HepG2 (cell line): ENCODE measurements around the gene AARS1. TPM values are rescaled to one million over a fixed set of nuclear protein-coding genes. Genes with fewer than 3 reads are reported as not detected.

Source experiments
- DNMT3B ChIP-seq: conservative IDR thresholded peaks from 2 replicates; pipeline ENCODE4 v1.6.1; 2016; ENCODE audit warnings: missing biosample characterization, control low read depth
- MBNL3 ChIP-seq: fragments of 250-450 bp; sonication (Bioruptor Pico); conservative IDR thresholded peaks from 2 replicates; pipeline ENCODE4 v1.8.0; 2022; ENCODE audit warnings: mild to moderate bottlenecking, inconsistent platforms
- MTF2 ChIP-seq: sonication (generic); formaldehyde crosslinking; IDR thresholded peaks from 2 replicates; pipeline ENCODE4 v1.5.0; 2020; ENCODE audit warnings: missing genetic modification reagents, borderline replicate concordance
- MYC ChIP-seq: sonication (generic); formaldehyde crosslinking; IDR thresholded peaks from 2 replicates; pipeline ENCODE4 v1.9.0; 2021; ENCODE audit warnings: missing genetic modification reagents, borderline replicate concordance
- NCOA2 ChIP-seq: sonication (generic); formaldehyde crosslinking; IDR thresholded peaks from 2 replicates; pipeline ENCODE4 v1.8.0; 2022; ENCODE audit warnings: inconsistent platforms
- NR2F2 ChIP-seq: IDR thresholded peaks from 2 replicates; pipeline ENCODE4 v1.6.1; 2012; ENCODE audit warnings: low read depth, inconsistent platforms, borderline replicate concordance
- TBL1XR1 ChIP-seq: fragments of 150-350 bp; IDR thresholded peaks from 2 replicates; pipeline ENCODE4 v1.6.1; 2014; ENCODE audit warnings: borderline replicate concordance, low read length; ENCODE audit not compliant: partially characterized antibody
- TEAD3 ChIP-seq: optimal IDR thresholded peaks from 2 replicates; pipeline ENCODE3; 2016; ENCODE audit warnings: borderline replicate concordance
- U2AF2 ChIP-seq: fragments of 200-400 bp; formaldehyde crosslinking; IDR thresholded peaks from 2 replicates; pipeline ENCODE4 v1.6.1; 2017; ENCODE audit warnings: low read depth, mild to moderate bottlenecking, low read length
- XBP1 ChIP-seq: sonication (generic); formaldehyde crosslinking; IDR thresholded peaks from 2 replicates; pipeline ENCODE4 v1.5.0; 2020; ENCODE audit warnings: missing genetic modification reagents
- ZFP36L2 ChIP-seq: sonication (generic); formaldehyde crosslinking; IDR thresholded peaks from 2 replicates; pipeline ENCODE4 v1.4.0; 2020; ENCODE audit warnings: missing genetic modification reagents
- ZNF224 ChIP-seq: sonication (generic); formaldehyde crosslinking; IDR thresholded peaks from 2 replicates; pipeline ENCODE4 v1.5.0; 2020; ENCODE audit warnings: mild to moderate bottlenecking, missing genetic modification reagents
- ZNF292 ChIP-seq: sonication (generic); formaldehyde crosslinking; IDR thresholded peaks from 2 replicates; pipeline ENCODE4 v1.8.1; 2022; ENCODE audit warnings: mild to moderate bottlenecking, low read depth, missing genetic modification reagents, borderline replicate concordance
- ZNF501 ChIP-seq: sonication (generic); formaldehyde crosslinking; IDR thresholded peaks from 2 replicates; pipeline ENCODE4 v1.5.1; 2020; ENCODE audit warnings: mild to moderate bottlenecking, moderate library complexity, missing genetic modification reagents
- ZNF678 ChIP-seq: sonication (generic); formaldehyde crosslinking; IDR thresholded peaks from 2 replicates; pipeline ENCODE4 v1.4.0; 2020; ENCODE audit warnings: mild to moderate bottlenecking, missing genetic modification reagents
- polyA plus RNA-seq, 8 experiments: library from polyadenylated mRNA; depleted of rRNA in 3 of 8; stranded (reverse) in 7 of 8; unstranded in 1 of 8; fragments of >200 nt; fragmentation: Illumina TruSeq in 4 of 8; extraction: Trizol in 4 of 8; gene quantifications; 2 replicates each; pipeline versions ENCODE4 v1.2.1 to v1.2.3, GENCODE V29; 2011 to 2016; ENCODE audit warnings: low read depth in 4 of 8, missing spikeins in 1 of 8, mixed read lengths in 1 of 8; ENCODE audit not compliant: insufficient read depth in 1 of 8
- total RNA-seq, 5 experiments: library from RNA; depleted of rRNA; stranded (reverse); fragments of >200 nt; fragmentation: Illumina TruSeq; extraction: Trizol; gene quantifications; 2 replicates each; pipeline ENCODE4 v1.2.3, GENCODE V29; 2016; ENCODE audit warnings: low read depth in 1 of 5
- TF ChIP-seq, protein P1 (sequence below): sonication (generic); formaldehyde crosslinking; IDR thresholded peaks from 2 replicates; pipeline ENCODE4 v1.4.0; 2020; ENCODE audit warnings: mild to moderate bottlenecking, missing genetic modification reagents
- TF ChIP-seq, protein P2 (sequence below): fragments of 450-650 bp; IDR thresholded peaks from 2 replicates; pipeline ENCODE4 v1.6.1; 2017; ENCODE audit warnings: mild to moderate bottlenecking
- TF ChIP-seq, protein P3 (sequence below): sonication (generic); formaldehyde crosslinking; IDR thresholded peaks from 2 replicates; pipeline ENCODE4 v1.4.0; 2020; ENCODE audit warnings: missing genetic modification reagents, mild to moderate bottlenecking, borderline replicate concordance

Gene AARS1
- total and polyA plus RNA-seq, 2 of the 13 experiments (the other 11 are each of a cell fraction or from before 2014, with no cell fraction given) = 107 to 132 TPM

DNA sequence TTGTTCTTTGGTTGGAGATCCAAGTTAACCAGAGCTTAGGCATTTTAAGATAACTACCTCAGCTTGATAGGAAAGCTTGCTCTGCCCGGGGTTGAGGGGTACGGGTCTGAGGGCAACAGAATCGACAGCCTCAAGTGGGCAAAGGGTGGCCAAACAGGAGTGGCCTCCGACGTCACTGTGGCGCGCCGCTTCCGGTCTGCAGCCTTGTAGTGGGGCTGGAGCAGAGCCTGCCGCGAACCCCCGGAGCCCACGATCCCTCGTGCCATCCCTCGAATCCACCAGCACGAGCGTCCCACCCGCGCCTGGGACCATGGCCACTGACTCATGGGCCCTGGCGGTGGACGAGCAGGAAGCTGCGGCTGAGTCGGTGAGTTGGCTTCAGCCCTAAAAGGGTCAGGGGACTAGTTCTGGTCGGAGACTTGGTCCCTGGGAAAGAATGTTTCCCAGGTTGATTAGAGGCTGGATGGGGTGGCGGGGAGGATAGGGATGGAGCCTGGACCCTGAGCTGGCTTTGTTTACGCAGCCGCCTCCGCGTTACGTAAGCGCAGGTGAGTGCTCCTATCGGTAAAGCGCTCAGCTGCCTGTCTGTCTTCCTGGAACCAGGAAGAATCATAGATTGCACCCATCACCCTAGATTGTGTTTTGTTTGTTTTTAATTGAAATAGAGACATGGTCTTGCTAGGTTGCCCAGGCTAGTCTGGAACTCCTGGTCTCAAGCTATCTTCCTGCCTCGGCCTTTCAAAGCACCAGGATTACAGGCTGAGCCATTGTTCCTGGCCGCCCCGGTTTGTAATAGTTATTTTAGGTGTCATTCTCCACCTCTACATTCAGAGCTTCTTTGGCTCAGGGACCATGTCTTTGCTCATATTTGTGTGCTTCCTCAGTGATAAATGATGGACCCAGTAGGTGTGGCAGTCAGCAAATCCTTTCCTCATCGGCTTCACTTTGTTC lies 10.0 kb upstream of the AARS1 start, which contains the start of gene DDX19B (continued):
- TF ChIP-seq, protein P1, sequence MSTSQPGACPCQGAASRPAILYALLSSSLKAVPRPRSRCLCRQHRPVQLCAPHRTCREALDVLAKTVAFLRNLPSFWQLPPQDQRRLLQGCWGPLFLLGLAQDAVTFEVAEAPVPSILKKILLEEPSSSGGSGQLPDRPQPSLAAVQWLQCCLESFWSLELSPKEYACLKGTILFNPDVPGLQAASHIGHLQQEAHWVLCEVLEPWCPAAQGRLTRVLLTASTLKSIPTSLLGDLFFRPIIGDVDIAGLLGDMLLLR (CRISPR knock-in tag) = peak; percentile 94
- 0 out of 2 replicates have a peak, but pooled peaks have one; percentile 57 for TF ChIP-seq NCOA2
- TF ChIP-seq DNMT3B (CRISPR knock-in tag) = no peak
- TF ChIP-seq, protein P2, sequence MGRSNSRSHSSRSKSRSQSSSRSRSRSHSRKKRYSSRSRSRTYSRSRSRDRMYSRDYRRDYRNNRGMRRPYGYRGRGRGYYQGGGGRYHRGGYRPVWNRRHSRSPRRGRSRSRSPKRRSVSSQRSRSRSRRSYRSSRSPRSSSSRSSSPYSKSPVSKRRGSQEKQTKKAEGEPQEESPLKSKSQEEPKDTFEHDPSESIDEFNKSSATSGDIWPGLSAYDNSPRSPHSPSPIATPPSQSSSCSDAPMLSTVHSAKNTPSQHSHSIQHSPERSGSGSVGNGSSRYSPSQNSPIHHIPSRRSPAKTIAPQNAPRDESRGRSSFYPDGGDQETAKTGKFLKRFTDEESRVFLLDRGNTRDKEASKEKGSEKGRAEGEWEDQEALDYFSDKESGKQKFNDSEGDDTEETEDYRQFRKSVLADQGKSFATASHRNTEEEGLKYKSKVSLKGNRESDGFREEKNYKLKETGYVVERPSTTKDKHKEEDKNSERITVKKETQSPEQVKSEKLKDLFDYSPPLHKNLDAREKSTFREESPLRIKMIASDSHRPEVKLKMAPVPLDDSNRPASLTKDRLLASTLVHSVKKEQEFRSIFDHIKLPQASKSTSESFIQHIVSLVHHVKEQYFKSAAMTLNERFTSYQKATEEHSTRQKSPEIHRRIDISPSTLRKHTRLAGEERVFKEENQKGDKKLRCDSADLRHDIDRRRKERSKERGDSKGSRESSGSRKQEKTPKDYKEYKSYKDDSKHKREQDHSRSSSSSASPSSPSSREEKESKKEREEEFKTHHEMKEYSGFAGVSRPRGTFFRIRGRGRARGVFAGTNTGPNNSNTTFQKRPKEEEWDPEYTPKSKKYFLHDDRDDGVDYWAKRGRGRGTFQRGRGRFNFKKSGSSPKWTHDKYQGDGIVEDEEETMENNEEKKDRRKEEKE = no peak
- TF ChIP-seq TEAD3 (CRISPR knock-in tag) = peak; percentile 61
- no peak for TF ChIP-seq MBNL3 (CRISPR knock-in tag)
- peak; percentile 35 for TF ChIP-seq TBL1XR1
- no peak for TF ChIP-seq U2AF2
- TF ChIP-seq XBP1 = 0 out of 2 replicates have a peak, but pooled peaks have one; percentile 45
- TF ChIP-seq ZNF678 (CRISPR knock-in tag) = no peak; the same call in 1 of the 2 replicates
- no peak for TF ChIP-seq NR2F2
- TF ChIP-seq ZNF224 (CRISPR knock-in tag) = no peak; the same call in 1 of the 2 replicates
- TF ChIP-seq, protein P3, sequence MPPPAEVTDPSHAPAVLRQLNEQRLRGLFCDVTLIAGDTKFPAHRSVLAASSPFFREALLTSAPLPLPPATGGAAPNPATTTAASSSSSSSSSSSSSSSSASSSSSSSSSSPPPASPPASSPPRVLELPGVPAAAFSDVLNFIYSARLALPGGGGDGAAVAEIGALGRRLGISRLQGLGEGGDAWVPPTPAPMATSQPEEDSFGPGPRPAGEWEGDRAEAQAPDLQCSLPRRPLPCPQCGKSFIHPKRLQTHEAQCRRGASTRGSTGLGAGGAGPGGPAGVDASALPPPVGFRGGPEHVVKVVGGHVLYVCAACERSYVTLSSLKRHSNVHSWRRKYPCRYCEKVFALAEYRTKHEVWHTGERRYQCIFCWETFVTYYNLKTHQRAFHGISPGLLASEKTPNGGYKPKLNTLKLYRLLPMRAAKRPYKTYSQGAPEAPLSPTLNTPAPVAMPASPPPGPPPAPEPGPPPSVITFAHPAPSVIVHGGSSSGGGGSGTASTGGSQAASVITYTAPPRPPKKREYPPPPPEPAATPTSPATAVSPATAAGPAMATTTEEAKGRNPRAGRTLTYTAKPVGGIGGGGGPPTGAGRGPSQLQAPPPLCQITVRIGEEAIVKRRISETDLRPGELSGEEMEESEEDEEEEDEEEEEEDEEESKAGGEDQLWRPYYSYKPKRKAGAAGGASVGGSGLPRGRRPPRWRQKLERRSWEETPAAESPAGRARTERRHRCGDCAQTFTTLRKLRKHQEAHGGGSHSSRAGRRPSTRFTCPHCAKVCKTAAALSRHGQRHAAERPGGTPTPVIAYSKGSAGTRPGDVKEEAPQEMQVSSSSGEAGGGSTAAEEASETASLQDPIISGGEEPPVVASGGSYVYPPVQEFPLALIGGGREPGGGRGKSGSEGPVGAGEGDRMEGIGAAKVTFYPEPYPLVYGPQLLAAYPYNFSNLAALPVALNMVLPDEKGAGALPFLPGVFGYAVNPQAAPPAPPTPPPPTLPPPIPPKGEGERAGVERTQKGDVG (CRISPR knock-in tag) = peak; percentile 55; the same call in 1 of the 2 replicates
- TF ChIP-seq MTF2 (CRISPR knock-in tag) = peak; percentile 99
- TF ChIP-seq MYC (CRISPR knock-in tag) = peak; percentile 96
- TF ChIP-seq ZFP36L2 (CRISPR knock-in tag) = peak; percentile 17; the same call in 1 of the 2 replicates
- TF ChIP-seq ZNF501 (CRISPR knock-in tag) = peak; percentile 97
- TF ChIP-seq ZNF292 = peak; percentile 68; the same call in 1 of the 2 replicates
